GM19193 (cell line): ENCODE results near the gene ENO3.

ENCODE experiments used
- POLR2A ChIP-seq: IDR thresholded peaks from 4 replicates; pipeline ENCODE4 v1.6.1; 2011; ENCODE audit not compliant: insufficient read depth, insufficient read length; ENCODE audit errors: extremely low read depth

ENO3 gene

DNA sequence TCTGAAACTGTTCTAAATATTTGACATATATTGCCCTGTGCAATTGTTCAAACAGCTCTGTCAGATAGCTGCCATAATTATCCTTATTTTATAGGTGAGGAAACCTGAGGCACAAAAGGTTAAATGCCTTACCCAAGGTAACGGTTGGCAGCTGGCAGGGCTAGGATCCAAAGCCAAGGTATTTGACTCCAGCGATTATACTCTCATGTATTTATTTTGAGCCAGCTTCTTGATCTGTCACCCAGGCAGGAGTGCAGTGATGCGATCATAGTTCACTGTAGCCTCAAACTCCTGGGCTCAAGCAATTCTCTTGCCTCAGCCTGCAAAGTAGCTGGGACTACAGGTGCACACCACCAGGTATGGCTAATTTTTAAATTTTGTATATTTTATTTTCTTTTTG, 7.2 kb downstream of the ENO3 start:
- no peak for TF ChIP-seq POLR2A

DNA sequence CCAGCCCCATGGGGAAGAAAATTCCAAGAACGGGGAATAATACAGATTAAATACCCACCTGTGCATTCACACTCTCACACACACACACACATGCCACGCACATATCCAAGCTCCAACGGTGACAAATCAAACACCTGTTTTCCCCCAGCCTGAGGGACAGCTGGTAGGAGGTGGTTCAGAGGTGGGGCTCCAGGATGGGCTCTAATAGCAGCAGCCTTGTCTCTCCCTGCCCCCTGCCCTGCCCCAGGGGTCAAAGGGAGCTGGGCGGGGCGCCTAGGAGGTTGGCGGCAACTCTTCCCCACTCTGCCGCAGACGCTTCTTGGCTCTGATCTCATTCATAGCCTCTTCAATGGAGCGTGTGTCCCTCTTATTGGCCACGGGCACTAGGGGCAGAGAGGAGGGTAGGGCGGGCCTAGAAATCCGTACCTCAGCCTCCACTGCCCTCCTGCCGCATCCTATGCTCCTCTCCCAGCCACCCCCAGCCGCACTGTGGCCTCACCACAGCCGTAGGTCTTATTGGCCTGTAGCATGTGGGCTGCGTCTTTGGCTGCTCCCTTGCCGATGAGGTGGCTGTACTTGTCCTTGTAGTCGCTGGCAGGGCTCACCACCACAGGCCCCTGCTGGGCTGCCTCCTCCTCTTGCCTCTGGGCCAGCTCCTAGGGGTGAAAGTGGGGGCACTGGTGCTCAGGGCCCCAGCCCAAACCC, 8.5 kb downstream of the ENO3 start:
- no peak for TF ChIP-seq POLR2A

DNA sequence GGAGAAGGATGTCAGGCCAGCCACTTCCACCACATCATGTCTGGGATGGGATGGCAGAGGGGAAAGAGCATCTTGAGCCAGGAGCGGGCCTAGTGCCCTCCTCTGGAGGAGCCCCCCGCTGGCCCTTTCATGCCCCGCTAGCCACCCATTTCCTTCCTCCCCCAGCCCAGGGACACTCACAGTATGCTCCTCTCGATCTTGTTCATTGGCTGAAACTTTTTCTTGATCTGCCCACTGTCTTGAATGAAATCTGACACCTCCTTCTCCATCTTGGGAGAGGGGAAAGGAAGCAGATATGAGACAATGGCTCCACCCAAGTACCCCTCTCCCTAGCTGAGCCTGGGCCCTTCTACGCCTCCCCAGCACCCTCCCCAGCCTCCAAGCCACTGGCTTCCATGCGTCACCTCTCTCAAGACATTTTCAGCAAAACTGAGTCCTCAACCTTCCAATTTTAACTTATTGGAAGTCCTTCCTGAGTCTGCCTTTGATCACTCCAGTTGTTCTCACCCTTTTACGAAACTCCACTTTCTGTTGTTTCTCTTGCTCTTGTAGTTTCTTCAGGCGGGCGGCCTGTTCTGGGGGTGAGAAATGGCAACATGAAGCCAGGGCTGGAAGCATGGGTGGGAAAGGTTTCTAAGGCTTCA, 9.5 kb downstream of the ENO3 start:
- no peak for TF ChIP-seq POLR2A

DNA sequence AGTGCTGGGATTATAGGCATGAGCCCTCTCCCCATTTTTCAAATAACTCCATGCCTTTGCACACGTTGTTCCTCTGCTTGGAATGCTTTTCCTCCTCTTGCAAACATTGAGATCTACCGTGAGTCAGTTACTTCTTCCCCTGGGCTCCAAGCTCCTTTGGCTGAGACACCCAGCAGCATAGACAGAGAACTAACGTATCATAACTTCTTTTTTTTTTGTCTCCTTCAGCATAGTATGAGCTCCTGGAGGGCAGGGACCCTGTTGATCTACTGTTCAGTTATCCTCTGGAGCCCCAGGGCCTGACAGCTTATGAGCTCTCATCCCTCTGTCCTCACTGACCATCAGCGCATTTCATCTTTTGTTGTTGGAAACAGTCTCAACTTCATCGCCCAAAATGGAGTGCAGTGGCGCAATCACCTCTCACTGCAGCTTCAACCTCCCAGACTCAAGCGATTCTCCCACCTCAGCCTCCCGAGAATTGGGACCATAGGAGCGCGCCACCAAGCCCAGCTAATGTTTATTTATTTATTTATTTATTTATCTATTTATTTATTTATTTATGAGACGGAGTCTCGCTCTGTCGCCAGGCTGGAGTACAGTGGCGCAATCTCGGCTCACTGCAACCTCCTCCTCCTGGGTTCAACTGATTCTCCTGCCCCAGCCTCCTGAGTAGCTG, 14.5 kb downstream of the ENO3 start:
- no peak for TF ChIP-seq POLR2A

DNA sequence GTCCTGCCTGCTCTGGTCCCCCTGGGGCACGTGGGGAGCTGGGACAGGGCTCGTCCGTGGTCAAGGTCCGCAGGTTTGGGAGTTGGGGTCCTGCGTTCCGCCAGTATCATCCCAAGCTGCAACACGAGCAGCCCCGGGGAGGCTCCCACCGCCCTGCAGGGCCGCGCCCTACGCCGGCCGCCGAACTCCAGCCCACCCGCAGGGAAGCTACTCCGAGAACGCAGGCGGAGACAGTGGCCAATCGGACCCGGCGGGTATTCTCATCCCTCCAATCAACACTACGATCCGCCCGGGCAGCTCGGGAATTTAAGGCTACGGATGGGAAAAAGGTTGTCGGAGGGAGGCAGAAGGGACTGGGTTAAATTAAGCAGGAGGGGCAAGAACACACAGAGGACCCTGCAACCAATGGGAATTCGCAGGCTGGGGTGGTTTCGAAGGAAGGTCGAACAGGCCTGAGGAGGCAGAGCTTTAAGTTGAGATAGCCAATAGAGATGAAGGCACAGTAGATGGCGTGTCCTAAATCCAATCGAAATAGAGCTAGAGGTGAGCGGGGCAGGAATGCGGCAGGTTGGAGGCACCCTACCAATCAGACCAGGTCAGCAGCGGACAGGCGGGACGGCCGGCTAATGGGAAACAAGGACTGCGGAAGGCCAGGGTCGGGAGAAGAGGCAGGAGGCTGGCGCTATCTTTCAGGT, 16.1 kb downstream of the ENO3 start:
- TF ChIP-seq POLR2A, result peak; percentile 50

DNA sequence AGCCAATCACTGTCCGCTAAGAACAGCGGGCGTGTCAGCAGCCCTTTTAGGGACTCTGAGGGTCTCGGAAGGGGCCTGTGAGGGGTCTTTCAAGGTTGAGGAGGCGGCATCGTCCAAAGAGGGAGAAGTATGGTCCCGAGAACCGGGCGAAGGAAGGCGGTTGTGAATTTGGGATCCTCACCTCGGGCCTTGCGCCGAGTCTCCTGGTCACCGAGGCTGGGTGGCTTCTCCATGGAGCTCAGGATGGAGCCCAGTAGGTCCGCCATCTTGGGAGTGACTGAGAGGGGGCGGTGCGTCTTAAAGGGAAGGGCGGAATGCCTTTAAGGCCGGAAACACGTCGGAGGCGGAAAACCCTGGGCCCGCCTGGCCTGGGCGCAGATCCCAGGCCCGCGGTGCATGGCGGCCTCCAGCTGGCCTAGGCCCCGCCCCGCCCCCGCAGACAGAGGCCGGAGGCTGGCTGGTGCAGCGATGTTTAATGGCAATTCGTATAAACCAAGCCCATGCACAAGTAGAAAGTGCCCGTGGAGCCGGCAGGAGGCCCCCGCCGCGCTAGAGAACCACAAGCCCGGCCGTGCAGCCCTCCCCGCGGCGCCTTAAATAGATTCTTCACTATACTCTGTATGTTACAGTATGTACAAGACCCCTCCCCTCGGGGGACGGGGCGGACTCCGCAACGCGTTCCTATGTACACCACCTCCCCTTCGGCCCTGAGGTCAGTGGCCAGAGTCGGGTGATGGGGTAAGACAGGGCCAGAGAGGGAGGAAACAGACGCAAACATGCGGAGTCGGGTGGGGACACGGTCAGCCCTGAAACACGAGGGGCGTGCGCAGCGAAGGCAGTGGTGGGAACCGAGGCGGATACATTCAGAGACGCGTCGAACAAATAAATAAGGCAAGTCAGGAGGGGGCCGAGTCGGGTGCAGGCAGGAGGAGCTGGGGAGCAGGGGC, 16.9 kb downstream of the ENO3 start, which contains the start of gene SPAG7:
Gene SPAG7 (minus strand): TSS at position 279 of the 947 bp plus-strand sequence. CDS start 13 bp downstream, at position 266.
- peak; percentile 85 for TF ChIP-seq POLR2A

DNA sequence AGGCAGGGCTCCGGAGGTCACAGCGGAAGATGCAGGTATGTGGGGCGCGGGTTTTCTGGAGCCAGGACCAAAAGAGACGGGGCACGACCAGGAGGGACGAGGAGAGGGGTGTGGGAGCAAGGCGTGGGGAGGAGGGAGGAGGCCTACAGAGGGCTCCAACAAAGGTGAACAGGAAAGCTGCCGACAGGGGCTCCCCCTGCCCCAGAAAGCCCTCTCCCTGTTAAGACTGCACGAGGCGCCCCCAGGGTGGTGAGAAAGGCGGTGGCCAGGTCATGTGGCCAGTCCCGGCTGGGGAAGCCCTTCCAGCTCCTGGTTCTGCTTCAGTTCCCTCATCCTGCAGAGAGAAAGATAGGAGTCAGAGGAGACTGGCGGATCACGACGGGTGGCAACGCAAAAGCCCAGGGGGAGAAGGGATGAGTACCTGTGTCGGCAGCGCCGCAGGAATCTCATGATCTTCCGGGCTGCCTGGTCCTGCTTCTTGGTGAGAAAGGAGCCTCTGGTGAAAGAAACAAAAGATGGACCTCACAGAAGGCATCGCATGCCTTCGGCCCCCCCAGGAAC, 17.6 kb downstream of the ENO3 start:
- TF ChIP-seq POLR2A, result no peak

DNA sequence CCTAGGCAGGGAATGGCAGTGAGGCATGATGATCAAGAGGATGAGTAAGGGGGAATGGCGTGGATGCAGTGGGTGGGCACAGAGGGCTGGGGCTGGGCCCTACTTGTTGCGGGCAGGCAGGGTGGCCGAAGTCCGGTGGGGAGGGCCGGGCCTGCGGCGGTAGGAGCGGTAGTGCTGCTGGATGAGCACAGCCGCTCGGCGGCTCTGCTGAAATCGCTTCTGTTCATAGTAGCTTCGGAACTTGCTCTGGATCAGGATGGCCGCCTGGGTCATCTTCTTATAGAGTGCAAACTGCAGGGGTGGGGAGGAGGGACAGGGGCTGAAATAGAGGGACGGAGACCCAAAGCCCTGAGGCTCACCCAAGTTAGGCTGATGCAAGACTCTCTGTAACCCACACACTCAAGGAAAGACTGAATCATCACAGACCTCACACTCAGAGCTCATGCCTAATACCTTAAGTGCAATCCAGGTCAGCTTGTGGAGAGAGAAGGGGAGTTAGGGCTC, 18.2 kb downstream of the ENO3 start:
- no peak for TF ChIP-seq POLR2A

DNA sequence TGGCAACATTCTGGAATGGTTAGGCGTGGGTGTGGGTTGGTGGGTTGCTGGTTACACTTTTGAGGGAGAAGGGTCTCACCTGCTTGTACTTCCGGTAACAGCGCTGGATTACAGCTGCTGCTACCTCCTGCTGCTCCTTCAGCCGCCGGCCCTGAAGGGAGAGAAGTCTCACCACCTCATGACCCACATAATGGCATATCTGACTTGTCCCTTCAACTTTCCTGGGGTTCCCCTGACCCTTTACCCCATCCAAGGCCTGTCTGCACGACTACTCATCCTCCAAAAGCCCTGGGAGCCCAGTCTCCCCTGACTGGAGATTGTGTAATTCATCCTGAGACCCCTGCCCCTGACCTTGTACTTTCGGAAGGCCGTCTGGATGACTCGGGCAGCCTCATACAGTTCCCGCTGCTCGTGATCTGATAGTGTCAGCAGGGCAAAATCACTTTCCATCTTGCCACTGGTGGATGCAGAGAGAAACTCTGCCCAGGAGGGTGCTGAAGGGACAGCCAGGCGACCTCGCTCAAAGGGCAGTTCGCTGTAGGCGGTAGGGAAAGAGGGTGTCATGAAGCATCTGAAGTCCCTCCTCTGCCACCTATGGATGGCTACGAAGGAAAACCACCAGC, 18.7 kb downstream of the ENO3 start:
- TF ChIP-seq POLR2A, result no peak

DNA sequence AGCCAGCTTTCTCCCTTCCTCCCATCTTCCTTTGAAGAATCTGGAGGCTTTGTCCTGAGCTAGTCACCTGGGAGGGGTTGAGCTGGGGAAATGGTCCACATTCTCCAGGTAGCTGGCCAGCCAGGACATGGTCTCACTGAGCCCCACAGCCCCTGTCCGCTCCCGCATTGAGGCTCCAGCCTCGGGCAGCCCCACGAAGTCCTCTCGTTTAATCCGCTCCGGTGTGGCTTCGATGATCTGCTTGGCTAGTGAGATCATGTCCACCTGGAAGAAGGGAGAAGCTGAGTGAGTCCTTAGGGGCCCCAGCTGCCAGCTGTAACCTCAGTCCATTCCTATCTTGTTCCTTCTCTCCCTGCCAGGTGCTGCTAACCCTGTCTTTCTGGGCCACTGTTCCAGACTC, 19.4 kb downstream of the ENO3 start:
- TF ChIP-seq POLR2A, result no peak

DNA sequence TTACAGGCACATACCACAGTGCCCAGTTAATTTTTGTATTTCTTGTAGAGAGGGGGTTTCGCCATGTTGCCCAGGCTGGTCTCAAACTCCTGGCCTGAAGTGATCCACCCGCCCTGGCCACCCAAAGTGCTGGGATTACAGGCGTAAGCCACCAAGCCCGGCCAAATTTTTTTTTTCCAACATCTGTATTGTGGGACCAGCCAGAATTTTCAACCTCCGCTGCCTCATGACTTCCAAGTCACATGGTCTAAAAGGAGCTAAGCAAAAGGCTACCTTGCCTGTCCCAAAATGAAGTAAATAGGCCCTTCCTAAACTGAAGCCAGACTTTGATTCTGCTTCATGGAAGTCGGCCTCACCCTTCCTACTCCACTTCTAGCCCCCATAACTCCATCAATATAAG, 20.9 kb downstream of the ENO3 start:
- TF ChIP-seq POLR2A, result no peak

DNA sequence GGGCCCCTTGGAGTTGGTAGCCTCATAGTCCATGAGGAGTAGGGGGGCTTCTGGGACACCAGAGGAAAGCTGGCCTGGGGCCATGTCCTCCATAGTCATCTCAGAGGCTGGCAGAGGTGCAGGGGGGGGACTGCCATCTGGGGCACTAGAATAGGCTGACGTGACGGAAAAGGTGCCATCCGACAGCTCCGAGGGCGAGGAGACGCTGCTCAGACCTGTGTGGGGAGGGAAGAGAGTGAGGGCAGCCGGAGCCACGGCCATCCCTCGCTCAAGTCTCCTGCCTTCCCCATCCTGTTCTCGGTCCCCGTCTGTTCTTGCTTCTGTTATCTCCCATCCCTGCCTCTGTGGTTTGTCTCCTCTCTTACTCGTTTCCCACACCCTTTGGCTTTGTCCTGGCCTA, 21.4 kb downstream of the ENO3 start:
- TF ChIP-seq POLR2A, result no peak

DNA sequence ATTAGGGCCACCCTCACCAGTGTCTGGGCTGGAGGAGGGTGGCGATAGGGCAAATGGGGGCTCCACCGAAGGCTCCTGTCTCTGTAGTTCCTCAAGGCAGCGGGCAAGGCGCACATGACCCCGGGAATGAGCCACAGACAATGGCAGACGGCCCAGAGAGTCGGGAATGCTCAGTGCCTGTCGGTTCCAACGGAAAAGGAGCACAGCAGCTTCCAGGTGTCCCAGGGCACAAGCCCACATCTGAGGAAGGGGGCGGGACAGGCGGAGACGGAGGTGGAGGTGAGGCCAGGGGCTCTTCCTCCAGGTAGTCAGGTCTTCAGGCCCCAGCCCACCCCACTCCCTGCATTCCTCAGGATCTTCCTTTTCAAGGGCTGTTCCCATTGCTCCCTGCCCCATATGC, 21.8 kb downstream of the ENO3 start:
- TF ChIP-seq POLR2A, result no peak
